ENCODE measurements around the gene NXN.
"Not testable (repeated sequence)": the region's sequence is repeated elsewhere in the genome, so short reads cannot be mapped to it uniquely, and the experiment has no call there.

The NXN gene

GRCh38 chr17:978103-979093 is 1.2 kb downstream of the NXN start:
- peak; percentile 60 for DNase-seq

- no peak for DNase-seq
These were observed 2.4 kb downstream of the NXN start for GRCh38 chr17:977166-977565.

GRCh38 chr17:976312-976711 is 3.3 kb downstream of the NXN start:
- no peak for DNase-seq

GRCh38 chr17:975371-975915 is 4.1 kb downstream of the NXN start:
- no peak for DNase-seq

GRCh38 chr17:974778-975177 is 4.8 kb downstream of the NXN start:
- not testable (repeated sequence) for DNase-seq

- no peak for DNase-seq
These were observed 6.5 kb downstream of the NXN start for GRCh38 chr17:973053-973452.

GRCh38 chr17:971861-972260 is 7.7 kb downstream of the NXN start:
- not testable (repeated sequence) for DNase-seq

- no peak for DNase-seq
These were observed 9.2 kb downstream of the NXN start for GRCh38 chr17:970364-970763.

GRCh38 chr17:969811-970355 is 9.7 kb downstream of the NXN start:
- DNase-seq = no peak

GRCh38 chr17:968812-969730 is 10.5 kb downstream of the NXN start:
- no peak for DNase-seq

- no peak for DNase-seq
These were observed 12.5 kb downstream of the NXN start for GRCh38 chr17:967122-967521.

- DNase-seq = no peak
These were observed 14.1 kb downstream of the NXN start for GRCh38 chr17:965311-965989.

GRCh38 chr17:964876-965275 is 14.7 kb downstream of the NXN start:
- no peak for DNase-seq

GRCh38 chr17:962670-963069 is 16.9 kb downstream of the NXN start:
- no peak for DNase-seq

GRCh38 chr17:962166-962565 is 17.4 kb downstream of the NXN start:
- DNase-seq = no peak

- no peak for DNase-seq
These were observed 20.7 kb downstream of the NXN start for GRCh38 chr17:958712-959451.

GRCh38 chr17:957856-958421 is 21.6 kb downstream of the NXN start:
- DNase-seq = no peak

GRCh38 chr17:956905-957304 is 22.7 kb downstream of the NXN start:
- DNase-seq = no peak

GRCh38 chr17:954431-955164 is 25.0 kb downstream of the NXN start:
- DNase-seq = no peak

GRCh38 chr17:953767-954166 is 25.8 kb downstream of the NXN start:
- no peak for DNase-seq

- not testable (repeated sequence) for DNase-seq
These were observed 27.0 kb downstream of the NXN start for GRCh38 chr17:952592-952991.
